ENCODE data around the gene DCAF10. TPM values are rescaled to one million over a fixed set of nuclear protein-coding genes. Genes with fewer than 3 reads are reported as not detected.

The DCAF10 gene
- polyA plus RNA-seq, 3 donors, result 7.5 to 10.7 (median 9.6) TPM

GRCh38 chr9:37915911-37916470 is 115.4 kb downstream of the DCAF10 start:
- 81 to 86% (median 85%) methylated on average over 14 of the region's 14 CpGs for WGBS, 3 donors
- H3K27ac ChIP-seq (ENCODE audit: low read depth, low read length), result no peak overlapping the region

GRCh38 chr9:37916471-37917312 is 116.1 kb downstream of the DCAF10 start:
- 74 to 86% (median 75%) methylated on average over 18 of the region's 18 CpGs for WGBS, 3 donors
- H3K27ac ChIP-seq (ENCODE audit: low read depth, low read length), result no peak overlapping the region

Other genes with a start within 250 kb of the DCAF10 start
- gene FBXO10, start 224.4 kb upstream of the DCAF10 start, polyA plus RNA-seq, result 1 to 10 TPM; 2.9 to 5.0 (median 3.8) TPM
- 100 to 1,000 TPM in 2 of 3 donors, 10 to 100 TPM in 1; 62.7 to 175 (median 120) TPM for gene TOMM5, start 208.2 kb upstream of the DCAF10 start, polyA plus RNA-seq
- gene FRMPD1, start 149.8 kb upstream of the DCAF10 start, polyA plus RNA-seq, result under 1 TPM; 0.13 to 0.22 (median 0.21) TPM
- 1 to 10 TPM; 3.7 to 5.6 (median 4.5) TPM for gene TRMT10B, start 47.0 kb upstream of the DCAF10 start, polyA plus RNA-seq
- gene EXOSC3, start 15.7 kb upstream of the DCAF10 start, polyA plus RNA-seq, result 10 to 100 TPM; 10.1 to 28.5 (median 23.7) TPM
- gene SLC25A51, start 103.3 kb downstream of the DCAF10 start, polyA plus RNA-seq, result 10 to 100 TPM in 2 of 3 donors, 1 to 10 TPM in 1; 7.5 to 17.7 (median 12.1) TPM

Measured in adipose tissue (tissue), 3 donors.